Suprapubic skin (tissue), 4 donors: ENCODE data around the gene ADCYAP1.

Experiments used
- EP300 ChIP-seq: sonication (generic); formaldehyde crosslinking; IDR thresholded peaks from one replicate; pipeline ENCODE4 v1.6.1; 2017; ENCODE audit warnings: antibody characterized with exemption
- POLR2A ChIP-seq, 2 donors: fragments of 450-650 bp; IDR thresholded peaks; one replicate each; pipeline ENCODE4 v1.6.1; 2017; ENCODE audit warnings: antibody characterized with exemption in 2 of 2, mild to moderate bottlenecking in 2 of 2, moderate library complexity in 2 of 2
- POLR2AphosphoS5 ChIP-seq, 3 donors: sonication (generic); formaldehyde crosslinking; IDR thresholded peaks; one replicate each; pipeline ENCODE4 v1.6.1; 2017; ENCODE audit warnings: antibody characterized with exemption in 3 of 3
- TF ChIP-seq, protein P1 (sequence below), 2 donors: fragments of 200-600 bp in 1 of 2; fragments of 450-650 bp in 1 of 2; sonication (generic) in 1 of 2; IDR thresholded peaks; one replicate each; pipeline ENCODE4 v1.5.1; 2016 to 2019; ENCODE audit warnings: antibody characterized with exemption in 2 of 2, mild to moderate bottlenecking in 1 of 2, moderate library complexity in 1 of 2

DNA sequence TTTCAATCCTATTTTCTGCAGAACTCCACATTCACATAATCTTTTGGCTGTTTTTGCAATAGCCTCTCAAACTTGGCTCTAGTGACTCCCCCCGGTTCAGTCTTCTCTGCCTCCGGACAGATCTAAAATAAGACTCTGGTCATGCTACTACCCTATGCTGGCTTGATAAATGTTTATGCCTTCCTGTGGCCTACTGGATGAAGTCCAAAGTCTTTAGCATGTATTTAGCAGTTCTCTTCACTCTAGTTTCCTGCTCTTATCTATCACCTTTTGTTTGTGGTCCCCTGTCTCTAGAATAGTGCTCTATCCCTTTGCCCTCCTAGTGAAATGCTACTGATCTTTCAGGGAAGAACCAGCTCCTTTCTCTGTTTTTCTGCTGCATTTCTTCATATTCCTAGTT lies 14.4 kb downstream of the ADCYAP1 start:
- TF ChIP-seq, protein P1, sequence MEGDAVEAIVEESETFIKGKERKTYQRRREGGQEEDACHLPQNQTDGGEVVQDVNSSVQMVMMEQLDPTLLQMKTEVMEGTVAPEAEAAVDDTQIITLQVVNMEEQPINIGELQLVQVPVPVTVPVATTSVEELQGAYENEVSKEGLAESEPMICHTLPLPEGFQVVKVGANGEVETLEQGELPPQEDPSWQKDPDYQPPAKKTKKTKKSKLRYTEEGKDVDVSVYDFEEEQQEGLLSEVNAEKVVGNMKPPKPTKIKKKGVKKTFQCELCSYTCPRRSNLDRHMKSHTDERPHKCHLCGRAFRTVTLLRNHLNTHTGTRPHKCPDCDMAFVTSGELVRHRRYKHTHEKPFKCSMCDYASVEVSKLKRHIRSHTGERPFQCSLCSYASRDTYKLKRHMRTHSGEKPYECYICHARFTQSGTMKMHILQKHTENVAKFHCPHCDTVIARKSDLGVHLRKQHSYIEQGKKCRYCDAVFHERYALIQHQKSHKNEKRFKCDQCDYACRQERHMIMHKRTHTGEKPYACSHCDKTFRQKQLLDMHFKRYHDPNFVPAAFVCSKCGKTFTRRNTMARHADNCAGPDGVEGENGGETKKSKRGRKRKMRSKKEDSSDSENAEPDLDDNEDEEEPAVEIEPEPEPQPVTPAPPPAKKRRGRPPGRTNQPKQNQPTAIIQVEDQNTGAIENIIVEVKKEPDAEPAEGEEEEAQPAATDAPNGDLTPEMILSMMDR (IDR thresholded peaks at IDR 0.05), result no peak
- TF ChIP-seq POLR2AphosphoS5 (IDR thresholded peaks at IDR 0.05) (no peak), POLR2A (IDR thresholded peaks at IDR 0.05) (no peak), EP300 (no peak)
